IMR-90 (cell line): ENCODE results near the gene TUBB4A. TPM values are rescaled to one million over a fixed set of nuclear protein-coding genes. Genes with fewer than 3 reads are reported as not detected.
A peak's percentile ranks its signal among the peaks of the same experiment; 100 is the strongest.

Experiments
- ATAC-seq: fragments of 200-7000 bp; cut with Tn5 transposase; 2 replicates; pipeline ENCODE4 v1.9.1; 2020; ENCODE audit warnings: low read depth, mild to moderate bottlenecking, moderate library complexity
- BruUV-seq: library from RNA; stranded (reverse); fragments of 400-500 nt; replicated peaks from 2 replicates; lab custom pipeline; 2021; lab: Mats Ljungman, UMichigan
- CTCF ChIA-PET: fragments of 300-600 bp; formaldehyde crosslinking; extraction: SDS; loops from one replicate; lab custom pipeline; 2021; ENCODE audit warnings: antibody characterized with exemption; lab: Yijun Ruan, JAX
- POLR2A ChIA-PET: fragments of 300-600 bp; sonication (Branson Sonifier 250); formaldehyde crosslinking; loops from one replicate; lab custom pipeline; 2022; ENCODE audit warnings: antibody characterized with exemption; ENCODE audit not compliant: unreplicated experiment; lab: Charles Lee
- DNase-seq: peaks from one replicate; pipeline ENCODE4 v3.0.0; 2013
- H2AFZ ChIP-seq: replicated peaks from 2 replicates; pipeline ENCODE3; 2013; ENCODE audit warnings: low read length, mild to moderate bottlenecking; ENCODE audit not compliant: poor library complexity
- H2AK5ac ChIP-seq: 2 replicates; pipeline ENCODE4 v1.6.1; 2013; ENCODE audit warnings: low read depth, low read length, inconsistent platforms
- H2AK9ac ChIP-seq: replicated peaks from 2 replicates; pipeline ENCODE3; 2013; ENCODE audit warnings: mild to moderate bottlenecking, low read depth, low read length, moderate library complexity; ENCODE audit not compliant: poor library complexity
- H2BK120ac ChIP-seq: 2 replicates; pipeline ENCODE4 v1.6.1; 2013; ENCODE audit warnings: low read depth, low read length, inconsistent platforms
- H2BK15ac ChIP-seq: 3 replicates; pipeline ENCODE4 v1.6.1; 2013; ENCODE audit warnings: low read depth, low read length, inconsistent platforms
- H2BK20ac ChIP-seq: 2 replicates; pipeline ENCODE4 v1.6.1; 2013; ENCODE audit warnings: low read depth, mild to moderate bottlenecking, inconsistent platforms, low read length, moderate library complexity
- H2BK5ac ChIP-seq: 2 replicates; pipeline ENCODE4 v1.6.1; 2013; ENCODE audit warnings: mild to moderate bottlenecking, low read depth, low read length, inconsistent platforms; ENCODE audit not compliant: poor library complexity, severe bottlenecking
- H3K14ac ChIP-seq: replicated peaks from 2 replicates; pipeline ENCODE4 v1.6.1; 2013; ENCODE audit warnings: low read depth, low read length, inconsistent platforms
- H3K18ac ChIP-seq: 2 replicates; pipeline ENCODE4 v1.6.1; 2013; ENCODE audit warnings: low read depth, low read length, control low read depth
- H3K23ac ChIP-seq: 2 replicates; pipeline ENCODE4 v1.6.1; 2013; ENCODE audit warnings: low read depth, low read length, inconsistent platforms
- H3K27ac ChIP-seq: 2 replicates; pipeline ENCODE4 v1.5.1; 2013; ENCODE audit warnings: mild to moderate bottlenecking, control low read depth, low read length; ENCODE audit not compliant: insufficient read depth
- H3K27me3 ChIP-seq: 2 replicates; pipeline ENCODE4 v1.6.1; 2013; ENCODE audit warnings: low read length; ENCODE audit not compliant: control insufficient read depth, insufficient read depth
- H3K36me3 ChIP-seq: 2 replicates; pipeline ENCODE4 v1.6.1; 2013; ENCODE audit warnings: low read length, mixed read lengths; ENCODE audit not compliant: control insufficient read depth, insufficient read depth
- H3K4ac ChIP-seq: 2 replicates; pipeline ENCODE4 v1.6.1; 2013; ENCODE audit warnings: low read depth, low read length, inconsistent platforms
- H3K4me1 ChIP-seq: 2 replicates; pipeline ENCODE4 v1.6.1; 2013; ENCODE audit warnings: low read length, mixed read lengths; ENCODE audit not compliant: control insufficient read depth, insufficient read depth
- H3K4me2 ChIP-seq: 2 replicates; pipeline ENCODE4 v1.6.1; 2013; ENCODE audit warnings: low read depth, mild to moderate bottlenecking, control low read depth, low read length, moderate library complexity
- H3K4me3 ChIP-seq: 2 replicates; pipeline ENCODE4 v1.5.1; 2013; ENCODE audit warnings: low read depth, mild to moderate bottlenecking, control low read depth, low read length, moderate library complexity; ENCODE audit not compliant: insufficient read depth
- H3K56ac ChIP-seq: 2 replicates; pipeline ENCODE4 v1.6.1; 2013; ENCODE audit warnings: low read length, inconsistent platforms; ENCODE audit not compliant: insufficient read depth; ENCODE audit errors: extremely low read depth
- H3K79me1 ChIP-seq, 2 experiments: 2 replicates each; pipeline ENCODE4 v1.6.1; 2013; ENCODE audit warnings: low read length in 2 of 2, inconsistent platforms in 1 of 2, low read depth in 1 of 2
- H3K9ac ChIP-seq: 2 replicates; pipeline ENCODE4 v1.6.1; 2013; ENCODE audit warnings: low read depth, low read length, control low read depth
- H3K9me1 ChIP-seq: 2 replicates; pipeline ENCODE4 v1.6.1; 2013; ENCODE audit warnings: low read length, inconsistent platforms; ENCODE audit not compliant: insufficient read depth
- H3K9me3 ChIP-seq: 2 replicates; pipeline ENCODE4 v1.6.1; 2013; ENCODE audit warnings: low read length; ENCODE audit not compliant: control insufficient read depth, insufficient read depth
- H4K20me1 ChIP-seq: 2 replicates; pipeline ENCODE4 v1.6.1; 2013; ENCODE audit warnings: low read length, inconsistent platforms; ENCODE audit not compliant: insufficient read depth
- H4K5ac ChIP-seq: 2 replicates; pipeline ENCODE4 v1.6.1; 2013; ENCODE audit warnings: mild to moderate bottlenecking, low read depth, low read length, control low read depth
- H4K8ac ChIP-seq, 2 experiments: 2 replicates each; pipeline ENCODE4 v1.6.1; 2013; ENCODE audit warnings: low read depth in 2 of 2, low read length in 2 of 2, control low read depth in 1 of 2, inconsistent platforms in 1 of 2
- H4K91ac ChIP-seq: 2 replicates; pipeline ENCODE4 v1.6.1; 2013; ENCODE audit warnings: low read depth, low read length, inconsistent platforms; ENCODE audit not compliant: insufficient read depth
- FOS ChIP-seq: fragments of 150-350 bp; IDR thresholded peaks from 2 replicates; pipeline ENCODE4 v1.6.1; 2016; ENCODE audit warnings: low read depth, low read length
- MAFK ChIP-seq: IDR thresholded peaks from 2 replicates; pipeline ENCODE4 v1.6.1; 2012; ENCODE audit warnings: low read depth, low read length, improper control_type of control experiment
- MXI1 ChIP-seq: IDR thresholded peaks from 2 replicates; pipeline ENCODE4 v1.6.1; 2012; ENCODE audit warnings: low read depth, mild to moderate bottlenecking, low read length, moderate library complexity, borderline replicate concordance
- POLR2A ChIP-seq: IDR thresholded peaks from 2 replicates; pipeline ENCODE4 v1.6.1; 2012; ENCODE audit warnings: mild to moderate bottlenecking, low read depth, low read length
- WGBS, 2 experiments: methylation state at CpG; one replicate each; pipeline versions ENCODE4 v1.1.5 to v1.1.7; 2013; ENCODE audit warnings: missing lambda C conversion rate in 2 of 2; ENCODE audit not compliant: insufficient read length in 1 of 2; ENCODE audit errors: extremely low coverage in 2 of 2; 5-methylcytosine and 5-hydroxymethylcytosine counted together
- dilution Hi-C: fragments of 300-500 bp; cut with HindIII; formaldehyde crosslinking; loops from one replicate; pipeline ENCODE4 v1.14.3; 2018; ENCODE audit warnings: low sequenced_read_pairs; ENCODE audit not compliant: unreplicated experiment
- in situ Hi-C: fragments of 300-500 bp; cut with MboI; formaldehyde crosslinking; loops from 3 replicates; pipeline ENCODE4 v1.14.3; 2019; ENCODE audit warnings: low sequenced_read_pairs, inconsistent platforms, mixed read lengths
- intact Hi-C: fragments of 100-400 bp; cut with micrococcal nuclease; formaldehyde crosslinking; loops from 2 replicates; pipeline ENCODE4 v1.10.0; 2022
- polyA plus RNA-seq, 3 experiments: library from polyadenylated mRNA; depleted of rRNA; stranded (reverse); fragments of >200 nt; gene quantifications; 2 replicates each; pipeline ENCODE4 v1.2.3, GENCODE V29; 2012; ENCODE audit warnings: low replicate concordance in 1 of 3
- total RNA-seq: library from RNA; depleted of rRNA; stranded (reverse); fragments of >200 nt; gene quantifications from 2 replicates; pipeline ENCODE4 v1.2.3, GENCODE V29; 2012

Gene TUBB4A
- total and polyA plus RNA-seq, 2 of the 4 experiments (the other 2 are of a cell fraction), result not detected

GRCh38 chr19:6475321-6476108 is 26.6 kb downstream of the TUBB4A start:
- Histone ChIP-seq H3K27me3 (peaks cover 12% of the 10 kb centered on the region), H3K79me1 (no peaks in the 10 kb centered on the region), H3K4ac (no peak overlapping the region), H3K9ac (no peak overlapping the region), H3K36me3 (no peaks in the 10 kb centered on the region), H3K18ac (no peak overlapping the region), H4K5ac (no peak overlapping the region), H4K91ac (no peak overlapping the region), H3K4me3 (no peak overlapping the region), H2BK120ac (no peak overlapping the region), H3K4me2 (no peak overlapping the region), H3K23ac (no peak overlapping the region), H3K27ac (no peak overlapping the region), H3K56ac (no peak overlapping the region), H2AFZ (peak overlapping the region; percentile 69), H4K20me1 (no peaks in the 10 kb centered on the region), H2AK9ac (no peak overlapping the region), H4K8ac (no peak overlapping the region), H3K14ac (no peak overlapping the region), H2AK5ac (no peak overlapping the region), H3K4me1 (no peaks in the 10 kb centered on the region), H3K9me1 (no peaks in the 10 kb centered on the region), H2BK15ac (no peak overlapping the region), H3K9me3 (peaks cover 3% of the 10 kb centered on the region; the same call in 1 of the 2 replicates), H2BK5ac (no peak overlapping the region), H2BK20ac (no peak overlapping the region)
- BruUV-seq, result no TSS peak
- dilution Hi-C loops (no loop called here), intact Hi-C loops (no loop called here), in situ Hi-C loops (no loop called here)
- no peak for ATAC-seq
- ChIA-PET POLR2A (no interaction called here), CTCF (no interaction called here)
- DNase-seq, result no peak
- WGBS, 2 experiments, result 5% methylated on average over 19 of the region's 52 CpGs; no CpG with 5 or more reads in 1 of the 2 experiments
- TF ChIP-seq MXI1, result no peak
- no peak for TF ChIP-seq POLR2A
- TF ChIP-seq MAFK, result no peak
- no peak for TF ChIP-seq FOS
